Measurements from ENCODE around the gene SLC38A3. TPM values are rescaled to one million over a fixed set of nuclear protein-coding genes. Genes with fewer than 3 reads are reported as not detected.

Gene SLC38A3
- total and polyA plus RNA-seq, 2 experiments from 2014 or later, result 0.36 TPM; not detected in 1

- DNase-seq, result peak; percentile 94
- no peaks in the 10 kb centered on the region for H4K20me1 ChIP-seq (ENCODE audit: insufficient read depth)
- in situ Hi-C loops (cut with MboI), result loop anchor here (10.0 kb wide), 1 partner anchor 64 kb away; no protein-coding TSS in a partner anchor
- H3K9me3 ChIP-seq (ENCODE audit: low read depth), result no peaks in the 10 kb centered on the region
- H3K27ac ChIP-seq, result no peak overlapping the region
- H3K36me3 ChIP-seq (ENCODE audit: low read depth), result no peaks in the 10 kb centered on the region
- H3K4me1 ChIP-seq (ENCODE audit: insufficient read depth), result no peaks in the 10 kb centered on the region
- 0 to 4% methylated on average over 5 of the region's 5 CpGs for WGBS, 2 experiments (ENCODE audit: low coverage in 1 of 2, low lambda C conversion rate in 2 of 2, missing lambda C conversion rate in 2 of 2)
- no peak overlapping the region for H2AFZ ChIP-seq
- H3K4me2 ChIP-seq (ENCODE audit: unreplicated experiment), result no peak overlapping the region
- H3K79me2 ChIP-seq (ENCODE audit: insufficient read depth), result no peaks in the 10 kb centered on the region
- no peaks in the 10 kb centered on the region for H3K9me2 ChIP-seq (ENCODE audit: insufficient read depth)
- no peaks in the 10 kb centered on the region for H3F3A ChIP-seq (ENCODE audit: insufficient read depth)
- TF ChIP-seq EZH2phosphoT487 (IDR thresholded peaks at IDR 0.05; ENCODE audit: insufficient read depth, low read depth) (no peak), EZH2 (IDR thresholded peaks at IDR 0.05; ENCODE audit: insufficient read depth, poor library complexity, severe bottlenecking) (no peak)
- no peak overlapping the region for H3K9ac ChIP-seq
- H3K27me3 ChIP-seq (replicated peaks; ENCODE audit: insufficient read depth), result peaks cover 12% of the 10 kb centered on the region
- no peak overlapping the region for H3K4me3 ChIP-seq
Measured at GRCh38 chr3:50189274-50189673, 15.8 kb upstream of the SLC38A3 start.

DNA sequence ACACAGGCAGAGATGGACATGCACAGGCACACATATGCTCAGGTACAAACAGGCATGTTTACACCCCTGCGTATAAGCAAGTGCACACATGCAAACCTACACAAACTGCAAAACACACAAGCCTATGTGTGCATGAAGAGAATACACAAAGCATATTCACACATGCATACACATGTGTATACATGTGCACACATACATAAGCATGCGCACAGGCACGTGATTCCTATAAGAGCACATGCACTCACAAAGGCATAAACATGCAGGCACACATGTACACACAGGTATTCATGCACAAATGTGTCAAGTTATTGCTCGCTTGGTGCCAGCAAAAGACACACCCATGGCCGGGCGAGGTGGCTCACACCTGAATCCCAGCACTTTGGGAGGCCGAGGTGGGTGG, 15.1 kb upstream of the SLC38A3 start:
- Histone ChIP-seq H3K36me3 (ENCODE audit: low read depth) (no peaks in the 10 kb centered on the region), H3K9ac (no peak overlapping the region), H3K79me2 (ENCODE audit: insufficient read depth) (no peaks in the 10 kb centered on the region), H3K27ac (no peak overlapping the region), H4K20me1 (ENCODE audit: insufficient read depth) (no peaks in the 10 kb centered on the region), H2AFZ (no peak overlapping the region), H3K9me2 (ENCODE audit: insufficient read depth) (no peaks in the 10 kb centered on the region), H3K9me3 (ENCODE audit: low read depth) (no peaks in the 10 kb centered on the region), H3K4me1 (ENCODE audit: insufficient read depth) (no peaks in the 10 kb centered on the region), H3K4me2 (ENCODE audit: unreplicated experiment) (no peak overlapping the region), H3F3A (ENCODE audit: insufficient read depth) (no peaks in the 10 kb centered on the region), H3K4me3 (no peak overlapping the region), H3K27me3 (replicated peaks; ENCODE audit: insufficient read depth) (peaks cover 14% of the 10 kb centered on the region)
- TF ChIP-seq EZH2 (IDR thresholded peaks at IDR 0.05; ENCODE audit: insufficient read depth, poor library complexity, severe bottlenecking) (no peak), EZH2phosphoT487 (IDR thresholded peaks at IDR 0.05; ENCODE audit: insufficient read depth, low read depth) (no peak)
- in situ Hi-C loops (cut with MboI), result loop anchor here (10.0 kb wide), 1 partner anchor 65 kb away; no protein-coding TSS in a partner anchor
- no peak for DNase-seq
- 51 to 60% methylated on average over 7 of the region's 7 CpGs for WGBS, 2 experiments (ENCODE audit: low coverage in 1 of 2, low lambda C conversion rate in 2 of 2, missing lambda C conversion rate in 2 of 2)

DNA sequence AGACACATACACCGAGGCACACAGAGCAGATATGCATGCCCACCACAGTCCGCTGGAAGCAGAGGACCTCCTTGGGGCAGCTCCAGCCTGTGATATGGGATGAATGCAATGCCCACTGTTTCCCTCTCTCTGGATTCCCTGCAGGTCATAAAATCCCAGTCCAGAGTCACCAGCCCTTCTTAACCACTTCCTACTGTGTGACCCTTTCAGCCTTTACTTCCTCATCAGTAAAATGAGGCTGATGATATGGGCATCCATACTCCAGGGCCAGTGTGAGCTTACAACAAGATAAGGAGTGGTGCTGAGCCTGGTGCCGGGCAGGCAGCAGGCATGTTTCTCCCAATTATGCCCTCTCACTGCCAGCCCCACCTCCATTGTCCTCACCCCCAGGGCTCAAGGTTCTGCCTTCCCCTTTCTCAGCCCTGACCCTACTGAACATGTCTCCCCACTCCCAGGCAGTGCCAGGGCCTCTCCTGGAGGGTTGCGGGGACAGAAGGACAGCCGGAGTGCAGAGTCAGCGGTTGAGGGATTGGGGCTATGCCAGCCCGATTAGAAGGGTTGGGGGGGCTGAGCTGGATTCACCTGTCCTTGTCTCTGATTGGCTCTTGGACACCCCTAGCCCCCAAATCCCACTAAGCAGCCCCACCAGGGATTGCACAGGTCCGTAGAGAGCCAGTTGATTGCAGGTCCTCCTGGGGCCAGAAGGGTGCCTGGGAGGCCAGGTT, 14.0 kb upstream of the SLC38A3 start, which contains the start of gene GNAT1:
TSS of gene GNAT1 (plus strand) at position 675 of the 725 bp plus-strand sequence. CDS start 116 bp downstream, outside the sequence.
- Histone ChIP-seq H3K4me3 (no peak within 1 kb of the TSS), H3K79me2 (ENCODE audit: insufficient read depth) (no peaks in the 10 kb centered on the region), H3K9me2 (ENCODE audit: insufficient read depth) (no peaks in the 10 kb centered on the region), H3K9me3 (ENCODE audit: low read depth) (no peaks in the 10 kb centered on the region), H3K4me1 (ENCODE audit: insufficient read depth) (no peaks in the 10 kb centered on the region), H3K4me2 (ENCODE audit: unreplicated experiment) (no peak within 1 kb of the TSS), H3K9ac (no peak within 1 kb of the TSS), H3K27me3 (replicated peaks; ENCODE audit: insufficient read depth) (peaks cover 14% of the 10 kb centered on the region), H3K36me3 (ENCODE audit: low read depth) (no peaks in the 10 kb centered on the region), H3K27ac (no peak within 1 kb of the TSS), H2AFZ (no peak within 1 kb of the TSS), H4K20me1 (ENCODE audit: insufficient read depth) (no peaks in the 10 kb centered on the region), H3F3A (ENCODE audit: insufficient read depth) (no peaks in the 10 kb centered on the region)
- no peak for DNase-seq
- in situ Hi-C loops (cut with MboI), result no loop called here
- TF ChIP-seq EZH2 (IDR thresholded peaks at IDR 0.05; ENCODE audit: insufficient read depth, poor library complexity, severe bottlenecking) (no peak), EZH2phosphoT487 (IDR thresholded peaks at IDR 0.05; ENCODE audit: insufficient read depth, low read depth) (no peak)
- 53 to 67% methylated on average over 7 to 8 of the region's 8 CpGs for WGBS, 2 experiments (ENCODE audit: low coverage in 1 of 2, low lambda C conversion rate in 2 of 2, missing lambda C conversion rate in 2 of 2)

- Histone ChIP-seq H3F3A (ENCODE audit: insufficient read depth) (no peaks in the 10 kb centered on the region), H3K9ac (no peak overlapping the region), H3K79me2 (ENCODE audit: insufficient read depth) (no peaks in the 10 kb centered on the region), H3K36me3 (ENCODE audit: low read depth) (no peaks in the 10 kb centered on the region), H3K9me2 (ENCODE audit: insufficient read depth) (no peaks in the 10 kb centered on the region), H3K9me3 (ENCODE audit: low read depth) (no peaks in the 10 kb centered on the region), H2AFZ (no peak overlapping the region), H3K4me1 (ENCODE audit: insufficient read depth) (no peaks in the 10 kb centered on the region), H3K4me3 (no peak overlapping the region), H3K4me2 (ENCODE audit: unreplicated experiment) (no peak overlapping the region), H4K20me1 (ENCODE audit: insufficient read depth) (no peaks in the 10 kb centered on the region), H3K27ac (no peak overlapping the region), H3K27me3 (replicated peaks; ENCODE audit: insufficient read depth) (peaks cover 17% of the 10 kb centered on the region)
- no peak for DNase-seq
- 49 to 54% methylated on average over 8 of the region's 8 CpGs for WGBS, 2 experiments (ENCODE audit: low coverage in 1 of 2, low lambda C conversion rate in 2 of 2, missing lambda C conversion rate in 2 of 2)
- TF ChIP-seq EZH2 (IDR thresholded peaks at IDR 0.05; ENCODE audit: insufficient read depth, poor library complexity, severe bottlenecking), result no peak
- TF ChIP-seq EZH2phosphoT487 (IDR thresholded peaks at IDR 0.05; ENCODE audit: insufficient read depth, low read depth), result no peak
- in situ Hi-C loops (cut with MboI), result no loop called here
Measured at GRCh38 chr3:50192124-50192523, 12.9 kb upstream of the SLC38A3 start.

All from GM23248 (cell line).